MM.1S (cell line): ENCODE measurements around the gene OR4K1.

Experiments used
- DNase-seq: peaks from one replicate; pipeline ENCODE4 v3.0.0-alpha.2; 2015
- H2AFZ ChIP-seq: fragments of 300-600 bp; sonication (generic); 2 replicates; pipeline ENCODE4 v1.6.0; 2016; ENCODE audit warnings: antibody characterized with exemption, low read length
- H3F3A ChIP-seq: fragments of 300-600 bp; sonication (generic); 2 replicates; pipeline ENCODE4 v1.6.1; 2016; ENCODE audit warnings: mild to moderate bottlenecking, antibody characterized with exemption, low read length, moderate library complexity, mixed read lengths; ENCODE audit not compliant: insufficient read depth
- H3K27ac ChIP-seq: fragments of 300-600 bp; sonication (generic); 2 replicates; pipeline ENCODE4 v1.5.1; 2016; ENCODE audit warnings: mild to moderate bottlenecking, low read length
- H3K27me3 ChIP-seq: fragments of 300-600 bp; sonication (generic); replicated peaks from 2 replicates; pipeline ENCODE4 v1.6.0; 2016; ENCODE audit warnings: low read length; ENCODE audit not compliant: insufficient read depth
- H3K36me3 ChIP-seq: fragments of 300-600 bp; sonication (generic); replicated peaks from 2 replicates; pipeline ENCODE4 v1.6.1; 2016; ENCODE audit warnings: mild to moderate bottlenecking, low read length, mixed read lengths; ENCODE audit not compliant: insufficient read depth
- H3K4me1 ChIP-seq: fragments of 300-600 bp; sonication (generic); 2 replicates; pipeline ENCODE4 v1.6.1; 2016; ENCODE audit warnings: low read length, mixed read lengths
- H3K4me2 ChIP-seq: fragments of 300-600 bp; sonication (generic); 2 replicates; pipeline ENCODE4 v1.6.0; 2016; ENCODE audit warnings: low read depth, low read length
- H3K4me3 ChIP-seq: fragments of 300-600 bp; sonication (generic); 2 replicates; pipeline ENCODE4 v1.5.1; 2016; ENCODE audit warnings: low read length, mixed read lengths
- H3K79me2 ChIP-seq: fragments of 300-600 bp; sonication (generic); 2 replicates; pipeline ENCODE4 v1.6.1; 2016; ENCODE audit warnings: mixed run types, low read length, mixed read lengths
- H3K9ac ChIP-seq: fragments of 300-600 bp; sonication (generic); 2 replicates; pipeline ENCODE4 v1.6.1; 2016; ENCODE audit warnings: low read length, mixed read lengths
- H3K9me2 ChIP-seq: fragments of 300-600 bp; sonication (generic); replicated peaks from 2 replicates; pipeline ENCODE4 v1.6.1; 2016; ENCODE audit warnings: mild to moderate bottlenecking, low read length, mixed read lengths; ENCODE audit not compliant: insufficient read depth
- H3K9me3 ChIP-seq: fragments of 300-600 bp; sonication (generic); replicated peaks from 2 replicates; pipeline ENCODE4 v1.6.1; 2016; ENCODE audit warnings: mild to moderate bottlenecking, low read length, mixed read lengths; ENCODE audit not compliant: insufficient read depth
- H4K20me1 ChIP-seq: fragments of 300-600 bp; sonication (generic); 2 replicates; pipeline ENCODE4 v1.6.1; 2016; ENCODE audit warnings: mild to moderate bottlenecking, low read length, moderate library complexity, mixed read lengths; ENCODE audit not compliant: insufficient read depth
- EZH2 ChIP-seq: fragments of 300-600 bp; sonication (generic); optimal IDR thresholded peaks from 2 replicates; pipeline ENCODE3; 2017; ENCODE audit warnings: low read depth, mild to moderate bottlenecking, antibody characterized with exemption, low read length, mixed read lengths
- EZH2phosphoT487 ChIP-seq: fragments of 300-600 bp; sonication (generic); IDR thresholded peaks from 2 replicates; pipeline ENCODE4 v1.6.1; 2018; ENCODE audit warnings: antibody characterized with exemption, low read length
- TF ChIP-seq, protein P1 (sequence below): fragments of 300-600 bp; sonication (generic); IDR thresholded peaks from 2 replicates; pipeline ENCODE4 v1.5.1; 2016; ENCODE audit warnings: antibody characterized with exemption, low read length, mixed read lengths

OR4K1 gene, protein sequence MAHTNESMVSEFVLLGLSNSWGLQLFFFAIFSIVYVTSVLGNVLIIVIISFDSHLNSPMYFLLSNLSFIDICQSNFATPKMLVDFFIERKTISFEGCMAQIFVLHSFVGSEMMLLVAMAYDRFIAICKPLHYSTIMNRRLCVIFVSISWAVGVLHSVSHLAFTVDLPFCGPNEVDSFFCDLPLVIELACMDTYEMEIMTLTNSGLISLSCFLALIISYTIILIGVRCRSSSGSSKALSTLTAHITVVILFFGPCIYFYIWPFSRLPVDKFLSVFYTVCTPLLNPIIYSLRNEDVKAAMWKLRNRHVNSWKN

DNA sequence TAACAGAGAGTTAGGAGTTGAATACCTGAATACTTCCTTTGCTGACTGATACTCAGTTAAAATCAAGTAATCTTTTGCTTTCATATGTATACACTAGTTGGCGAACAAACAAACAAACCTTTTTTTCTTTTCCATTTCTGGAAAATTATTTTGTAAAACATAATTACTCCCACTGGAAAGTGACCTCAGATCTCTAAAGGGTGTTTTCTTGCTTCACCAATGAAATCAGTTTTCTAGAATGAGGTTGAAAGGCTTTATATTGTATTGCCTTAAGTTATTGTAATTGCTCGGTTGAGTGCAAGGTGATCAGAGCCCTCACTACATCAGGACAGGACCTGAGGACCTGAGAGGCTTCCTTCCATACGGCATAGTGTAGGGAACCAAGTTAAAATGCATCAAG is at the start of gene OR4K1:
TSS of gene OR4K1 (plus strand) at position 301 of the 400 bp plus-strand sequence. CDS start 4,750 bp downstream, outside the sequence.
- no peak within 1 kb of the TSS for H3K9ac ChIP-seq
- H4K20me1 ChIP-seq = no peaks in the 10 kb centered on the region
- H3F3A ChIP-seq = no peaks in the 10 kb centered on the region
- no peak for DNase-seq
- no peaks in the 10 kb centered on the region for H3K36me3 ChIP-seq
- no peaks in the 10 kb centered on the region for H3K9me3 ChIP-seq
- no peak within 1 kb of the TSS for H3K27ac ChIP-seq
- H3K9me2 ChIP-seq = no peaks in the 10 kb centered on the region
- H3K4me3 ChIP-seq = no peak within 1 kb of the TSS
- TF ChIP-seq EZH2 (no peak), EZH2phosphoT487 (no peak)
- no peaks in the 10 kb centered on the region for H3K27me3 ChIP-seq
- no peaks in the 10 kb centered on the region for H3K4me1 ChIP-seq
- H3K79me2 ChIP-seq = no peaks in the 10 kb centered on the region
- no peak within 1 kb of the TSS for H3K4me2 ChIP-seq
- H2AFZ ChIP-seq = no peak within 1 kb of the TSS

DNA sequence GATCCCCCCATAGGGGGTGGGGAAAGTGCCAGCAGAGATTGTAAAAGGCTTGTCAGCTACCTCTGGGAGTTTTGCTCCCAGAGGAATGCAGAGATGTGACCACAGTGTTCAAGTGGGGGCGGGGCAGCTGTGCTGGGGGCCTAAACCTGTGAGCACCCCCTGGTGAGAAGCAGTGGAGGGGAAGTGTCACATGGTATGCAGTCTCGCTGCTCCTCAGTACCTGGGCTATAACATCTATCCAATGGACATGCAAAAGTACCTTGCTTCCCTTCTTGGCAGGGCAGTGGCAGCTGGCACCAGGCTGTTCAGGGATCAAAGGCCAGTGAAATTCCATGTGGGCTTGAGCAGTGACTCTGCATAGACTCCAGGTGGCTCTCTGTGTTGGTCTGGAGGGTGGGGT is 35.4 kb upstream of the OR4K1 start:
- H3K4me2 ChIP-seq = no peak overlapping the region
- H3K36me3 ChIP-seq = no peaks in the 10 kb centered on the region
- no peaks in the 10 kb centered on the region for H3K9me3 ChIP-seq
- no peak for TF ChIP-seq EZH2
- H3F3A ChIP-seq = no peaks in the 10 kb centered on the region
- H3K9ac ChIP-seq = no peak overlapping the region
- H4K20me1 ChIP-seq = no peaks in the 10 kb centered on the region
- H3K27me3 ChIP-seq = no peaks in the 10 kb centered on the region
- H2AFZ ChIP-seq = no peak overlapping the region
- H3K27ac ChIP-seq = no peak overlapping the region
- no peak overlapping the region for H3K4me3 ChIP-seq
- no peaks in the 10 kb centered on the region for H3K9me2 ChIP-seq
- DNase-seq = no peak
- H3K4me1 ChIP-seq = no peaks in the 10 kb centered on the region
- H3K79me2 ChIP-seq = no peaks in the 10 kb centered on the region

DNA sequence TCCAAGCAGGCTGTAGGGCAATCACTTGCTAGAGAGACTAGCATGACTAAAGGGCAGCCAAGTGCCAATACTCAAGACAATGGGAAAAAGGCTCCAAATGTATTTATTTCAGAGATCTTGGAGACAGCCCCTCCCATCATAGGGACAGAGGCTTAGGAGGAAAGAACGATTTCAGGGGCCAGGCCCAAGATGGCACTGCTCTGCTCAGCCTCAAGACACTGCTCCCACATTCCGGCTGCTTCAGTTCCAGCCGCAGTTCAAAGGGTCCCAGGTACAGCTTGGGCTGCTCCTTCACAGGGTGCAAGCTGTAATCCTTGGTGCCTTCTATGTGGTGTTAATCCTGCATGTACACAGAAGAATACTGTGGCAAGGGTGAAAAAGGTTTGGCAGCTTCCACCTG is 29.7 kb upstream of the OR4K1 start:
- Histone ChIP-seq H3K9me2 (no peaks in the 10 kb centered on the region), H2AFZ (no peak overlapping the region), H3F3A (no peaks in the 10 kb centered on the region), H3K79me2 (no peaks in the 10 kb centered on the region), H3K27me3 (no peaks in the 10 kb centered on the region), H3K9ac (no peak overlapping the region), H3K36me3 (no peaks in the 10 kb centered on the region), H3K4me3 (no peak overlapping the region), H4K20me1 (no peaks in the 10 kb centered on the region), H3K4me2 (no peak overlapping the region), H3K9me3 (no peaks in the 10 kb centered on the region), H3K27ac (no peak overlapping the region), H3K4me1 (no peaks in the 10 kb centered on the region)
- DNase-seq = no peak
- no peak for TF ChIP-seq EZH2
- TF ChIP-seq, protein P1, sequence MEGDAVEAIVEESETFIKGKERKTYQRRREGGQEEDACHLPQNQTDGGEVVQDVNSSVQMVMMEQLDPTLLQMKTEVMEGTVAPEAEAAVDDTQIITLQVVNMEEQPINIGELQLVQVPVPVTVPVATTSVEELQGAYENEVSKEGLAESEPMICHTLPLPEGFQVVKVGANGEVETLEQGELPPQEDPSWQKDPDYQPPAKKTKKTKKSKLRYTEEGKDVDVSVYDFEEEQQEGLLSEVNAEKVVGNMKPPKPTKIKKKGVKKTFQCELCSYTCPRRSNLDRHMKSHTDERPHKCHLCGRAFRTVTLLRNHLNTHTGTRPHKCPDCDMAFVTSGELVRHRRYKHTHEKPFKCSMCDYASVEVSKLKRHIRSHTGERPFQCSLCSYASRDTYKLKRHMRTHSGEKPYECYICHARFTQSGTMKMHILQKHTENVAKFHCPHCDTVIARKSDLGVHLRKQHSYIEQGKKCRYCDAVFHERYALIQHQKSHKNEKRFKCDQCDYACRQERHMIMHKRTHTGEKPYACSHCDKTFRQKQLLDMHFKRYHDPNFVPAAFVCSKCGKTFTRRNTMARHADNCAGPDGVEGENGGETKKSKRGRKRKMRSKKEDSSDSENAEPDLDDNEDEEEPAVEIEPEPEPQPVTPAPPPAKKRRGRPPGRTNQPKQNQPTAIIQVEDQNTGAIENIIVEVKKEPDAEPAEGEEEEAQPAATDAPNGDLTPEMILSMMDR = no peak
- no peak for TF ChIP-seq EZH2phosphoT487

DNA sequence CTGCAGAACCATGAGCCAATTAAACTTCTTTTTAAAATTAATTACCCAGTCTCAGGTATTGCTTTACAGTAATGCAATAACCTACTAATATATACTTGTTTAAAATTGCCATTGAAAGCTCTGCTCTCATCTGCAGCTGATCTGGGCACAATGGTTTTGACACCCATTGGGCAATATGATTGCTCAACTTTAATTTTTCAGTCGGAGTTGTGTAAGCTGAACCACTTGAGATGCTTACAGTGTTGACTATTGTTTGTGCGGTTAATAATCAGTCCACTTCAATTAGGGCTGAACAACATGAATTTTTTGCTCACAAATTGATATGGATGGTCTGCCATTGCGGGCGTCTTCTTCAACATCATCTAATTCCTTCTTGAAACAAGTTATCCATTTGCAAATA is 28.3 kb upstream of the OR4K1 start:
- no peaks in the 10 kb centered on the region for H3K9me3 ChIP-seq
- H2AFZ ChIP-seq = no peak overlapping the region
- no peaks in the 10 kb centered on the region for H3K36me3 ChIP-seq
- H3K9me2 ChIP-seq = no peaks in the 10 kb centered on the region
- H3F3A ChIP-seq = no peaks in the 10 kb centered on the region
- H4K20me1 ChIP-seq = no peaks in the 10 kb centered on the region
- H3K4me3 ChIP-seq = no peak overlapping the region
- no peaks in the 10 kb centered on the region for H3K79me2 ChIP-seq
- no peak overlapping the region for H3K27ac ChIP-seq
- no peaks in the 10 kb centered on the region for H3K4me1 ChIP-seq
- H3K27me3 ChIP-seq = no peaks in the 10 kb centered on the region
- no peak overlapping the region for H3K9ac ChIP-seq
- H3K4me2 ChIP-seq = no peak overlapping the region
- TF ChIP-seq EZH2phosphoT487 (no peak), EZH2 (no peak)
- TF ChIP-seq, protein P1 = no peak
- DNase-seq = no peak
